ENCODE measurements around the gene SPNS1. TPM values are rescaled to one million over a fixed set of nuclear protein-coding genes. Genes with fewer than 3 reads are reported as not detected.

The SPNS1 gene
- total and polyA plus RNA-seq, 2 donors, result 11.7 to 75.1 TPM

GRCh38 chr16:28984091-28984490 is 9.5 kb downstream of the SPNS1 start:
- Histone ChIP-seq H3K4me1 (ENCODE audit: control insufficient read depth in 2 of 2, insufficient read depth in 2 of 2, low read length in 2 of 2) (peaks cover 33 to 51% of the 10 kb centered on the region in 2 donors), H3K4me3 (ENCODE audit: low read length in 2 of 2) (peak overlapping the region; percentile 96 to 100), H3K9me3 (ENCODE audit: control insufficient read depth in 2 of 2, insufficient read depth in 1 of 2, low read length in 1 of 2) (peaks cover 3 to 32% of the 10 kb centered on the region in 2 donors), H3K27me3 (ENCODE audit: control insufficient read depth in 2 of 2, insufficient read depth in 1 of 2, low read length in 1 of 2) (no peaks in the 10 kb centered on the region), H3K36me3 (ENCODE audit: control insufficient read depth in 2 of 2, insufficient read depth in 2 of 2, low read length in 1 of 2) (peaks cover 71 to 79% of the 10 kb centered on the region in 2 donors), H3K27ac (ENCODE audit: low read depth in 1 of 2, low read length in 1 of 2) (peak overlapping the region; percentile 90)
- WGBS, result 58% methylated on average over 12 of the region's 12 CpGs
- no peak for DNase-seq (ENCODE audit: low read depth in 6 of 9, low spot score in 9 of 9)

- peak within 1 kb of the TSS; percentile 96 to 100 for H3K4me3 ChIP-seq (ENCODE audit: low read length in 2 of 2)
- WGBS, result 4% methylated on average over 24 of the region's 24 CpGs
- no peaks in the 10 kb centered on the region for H3K27me3 ChIP-seq (ENCODE audit: control insufficient read depth in 2 of 2, insufficient read depth in 1 of 2, low read length in 1 of 2)
- peaks cover 73 to 80% of the 10 kb centered on the region in 2 donors for H3K36me3 ChIP-seq (ENCODE audit: control insufficient read depth in 2 of 2, insufficient read depth in 2 of 2, low read length in 1 of 2)
- peaks cover 3 to 32% of the 10 kb centered on the region in 2 donors for H3K9me3 ChIP-seq (ENCODE audit: control insufficient read depth in 2 of 2, insufficient read depth in 1 of 2, low read length in 1 of 2)
- peak within 1 kb of the TSS; percentile 90 for H3K27ac ChIP-seq (ENCODE audit: low read depth in 1 of 2, low read length in 1 of 2)
- DNase-seq (ENCODE audit: low read depth in 6 of 9, low spot score in 9 of 9), result peak in 7 of 9 donors; percentile 59 to 92 (median 78)
- H3K4me1 ChIP-seq (ENCODE audit: control insufficient read depth in 2 of 2, insufficient read depth in 2 of 2, low read length in 2 of 2), result peaks cover 36 to 57% of the 10 kb centered on the region in 2 donors
These were observed 10.1 kb downstream of the SPNS1 start, which contains the start of gene LAT for GRCh38 chr16:28984619-28985135. Gene LAT (plus strand): TSS chr16:28985052. CDS start chr16:28985418, 366 bp downstream.

- Histone ChIP-seq H3K4me3 (ENCODE audit: low read length in 2 of 2) (peak overlapping the region; percentile 96 to 100), H3K27me3 (ENCODE audit: control insufficient read depth in 2 of 2, insufficient read depth in 1 of 2, low read length in 1 of 2) (no peaks in the 10 kb centered on the region), H3K9me3 (ENCODE audit: control insufficient read depth in 2 of 2, insufficient read depth in 1 of 2, low read length in 1 of 2) (peaks cover 3 to 32% of the 10 kb centered on the region in 2 donors), H3K27ac (ENCODE audit: low read depth in 1 of 2, low read length in 1 of 2) (peak overlapping the region; percentile 77 to 84), H3K36me3 (ENCODE audit: control insufficient read depth in 2 of 2, insufficient read depth in 2 of 2, low read length in 1 of 2) (peaks cover 80 to 86% of the 10 kb centered on the region in 2 donors), H3K4me1 (ENCODE audit: control insufficient read depth in 2 of 2, insufficient read depth in 2 of 2, low read length in 2 of 2) (peaks cover 40 to 65% of the 10 kb centered on the region in 2 donors)
- 34% methylated on average over 19 of the region's 19 CpGs for WGBS
- no peak for DNase-seq (ENCODE audit: low read depth in 6 of 9, low spot score in 9 of 9)
These were observed 10.8 kb downstream of the SPNS1 start for GRCh38 chr16:28985211-28986041.

GRCh38 chr16:28986046-28986445 is 11.5 kb downstream of the SPNS1 start:
- no peak for DNase-seq (ENCODE audit: low read depth in 6 of 9, low spot score in 9 of 9)
- peaks cover 40 to 66% of the 10 kb centered on the region in 2 donors for H3K4me1 ChIP-seq (ENCODE audit: control insufficient read depth in 2 of 2, insufficient read depth in 2 of 2, low read length in 2 of 2)
- H3K9me3 ChIP-seq (ENCODE audit: control insufficient read depth in 2 of 2, insufficient read depth in 1 of 2, low read length in 1 of 2), result peaks cover 3 to 32% of the 10 kb centered on the region in 2 donors
- H3K27me3 ChIP-seq (ENCODE audit: control insufficient read depth in 2 of 2, insufficient read depth in 1 of 2, low read length in 1 of 2), result no peaks in the 10 kb centered on the region
- H3K27ac ChIP-seq (ENCODE audit: low read depth in 1 of 2, low read length in 1 of 2), result peak overlapping the region; percentile 77 to 84
- H3K36me3 ChIP-seq (ENCODE audit: control insufficient read depth in 2 of 2, insufficient read depth in 2 of 2, low read length in 1 of 2), result peaks cover 81 to 87% of the 10 kb centered on the region in 2 donors
- peak overlapping the region; percentile 96 to 100 for H3K4me3 ChIP-seq (ENCODE audit: low read length in 2 of 2)
- WGBS, result 78% methylated on average over 9 of the region's 9 CpGs

GRCh38 chr16:28986492-28986891 is 11.9 kb downstream of the SPNS1 start:
- peaks cover 78 to 83% of the 10 kb centered on the region in 2 donors for H3K36me3 ChIP-seq (ENCODE audit: control insufficient read depth in 2 of 2, insufficient read depth in 2 of 2, low read length in 1 of 2)
- H3K9me3 ChIP-seq (ENCODE audit: control insufficient read depth in 2 of 2, insufficient read depth in 1 of 2, low read length in 1 of 2), result peaks cover 3 to 28% of the 10 kb centered on the region in 2 donors
- H3K4me3 ChIP-seq (ENCODE audit: low read length in 2 of 2), result peak overlapping the region; percentile 96 to 100
- peak overlapping the region in 1 of 2 donors; percentile 28 for H3K27ac ChIP-seq (ENCODE audit: low read depth in 1 of 2, low read length in 1 of 2)
- no peaks in the 10 kb centered on the region for H3K27me3 ChIP-seq (ENCODE audit: control insufficient read depth in 2 of 2, insufficient read depth in 1 of 2, low read length in 1 of 2)
- H3K4me1 ChIP-seq (ENCODE audit: control insufficient read depth in 2 of 2, insufficient read depth in 2 of 2, low read length in 2 of 2), result peaks cover 40 to 66% of the 10 kb centered on the region in 2 donors
- DNase-seq (ENCODE audit: low read depth in 6 of 9, low spot score in 9 of 9), result no peak
- WGBS, result 88% methylated on average over 13 of the region's 13 CpGs

GRCh38 chr16:28987170-28987853 is 12.7 kb downstream of the SPNS1 start:
- H3K9me3 ChIP-seq (ENCODE audit: control insufficient read depth in 2 of 2, insufficient read depth in 1 of 2, low read length in 1 of 2), result peaks cover 0 to 20% of the 10 kb centered on the region in 2 donors
- no peak for DNase-seq (ENCODE audit: low read depth in 6 of 9, low spot score in 9 of 9)
- H3K4me1 ChIP-seq (ENCODE audit: control insufficient read depth in 2 of 2, insufficient read depth in 2 of 2, low read length in 2 of 2), result peaks cover 40 to 66% of the 10 kb centered on the region in 2 donors
- peak overlapping the region; percentile 96 to 100 for H3K4me3 ChIP-seq (ENCODE audit: low read length in 2 of 2)
- no peaks in the 10 kb centered on the region for H3K27me3 ChIP-seq (ENCODE audit: control insufficient read depth in 2 of 2, insufficient read depth in 1 of 2, low read length in 1 of 2)
- WGBS, result 95% methylated on average over 4 of the region's 4 CpGs
- peak overlapping the region; percentile 47 to 57 for H3K27ac ChIP-seq (ENCODE audit: low read depth in 1 of 2, low read length in 1 of 2)
- H3K36me3 ChIP-seq (ENCODE audit: control insufficient read depth in 2 of 2, insufficient read depth in 2 of 2, low read length in 1 of 2), result peaks cover 75 to 79% of the 10 kb centered on the region in 2 donors

- DNase-seq (ENCODE audit: low read depth in 6 of 9, low spot score in 9 of 9), result no peak
- Histone ChIP-seq H3K4me1 (ENCODE audit: control insufficient read depth in 2 of 2, insufficient read depth in 2 of 2, low read length in 2 of 2) (peaks cover 32 to 50% of the 10 kb centered on the region in 2 donors), H3K27me3 (ENCODE audit: control insufficient read depth in 2 of 2, insufficient read depth in 1 of 2, low read length in 1 of 2) (no peaks in the 10 kb centered on the region), H3K9me3 (ENCODE audit: control insufficient read depth in 2 of 2, insufficient read depth in 1 of 2, low read length in 1 of 2) (peaks cover 0 to 15% of the 10 kb centered on the region in 2 donors), H3K27ac (ENCODE audit: low read depth in 1 of 2, low read length in 1 of 2) (peak overlapping the region; percentile 38 to 64), H3K36me3 (ENCODE audit: control insufficient read depth in 2 of 2, insufficient read depth in 2 of 2, low read length in 1 of 2) (peaks cover 61% of the 10 kb centered on the region in 2 donors), H3K4me3 (ENCODE audit: low read length in 2 of 2) (peak overlapping the region in 1 of 2 donors; percentile 0)
- WGBS, result 99% methylated on average over 14 of the region's 14 CpGs
These were observed 14.8 kb downstream of the SPNS1 start for GRCh38 chr16:28989363-28989762.

GRCh38 chr16:28990375-28991040 is 15.9 kb downstream of the SPNS1 start:
- no peak overlapping the region for H3K4me3 ChIP-seq (ENCODE audit: low read length in 2 of 2)
- 89% methylated on average over 11 of the region's 11 CpGs for WGBS
- no peak for DNase-seq (ENCODE audit: low read depth in 6 of 9, low spot score in 9 of 9)
- peaks cover 59% of the 10 kb centered on the region in 2 donors for H3K36me3 ChIP-seq (ENCODE audit: control insufficient read depth in 2 of 2, insufficient read depth in 2 of 2, low read length in 1 of 2)
- H3K27me3 ChIP-seq (ENCODE audit: control insufficient read depth in 2 of 2, insufficient read depth in 1 of 2, low read length in 1 of 2), result no peaks in the 10 kb centered on the region
- H3K9me3 ChIP-seq (ENCODE audit: control insufficient read depth in 2 of 2, insufficient read depth in 1 of 2, low read length in 1 of 2), result peaks cover 0 to 15% of the 10 kb centered on the region in 2 donors
- H3K4me1 ChIP-seq (ENCODE audit: control insufficient read depth in 2 of 2, insufficient read depth in 2 of 2, low read length in 2 of 2), result peaks cover 28 to 45% of the 10 kb centered on the region in 2 donors
- peak overlapping the region; percentile 46 to 53 for H3K27ac ChIP-seq (ENCODE audit: low read depth in 1 of 2, low read length in 1 of 2)
